ENCODE measurements around the gene MAPK7.

Gene MAPK7

GRCh38 chr17:19375732-19376131, 2.6 kb upstream of the MAPK7 start (continued):
- TF ChIP-seq, protein P1, sequence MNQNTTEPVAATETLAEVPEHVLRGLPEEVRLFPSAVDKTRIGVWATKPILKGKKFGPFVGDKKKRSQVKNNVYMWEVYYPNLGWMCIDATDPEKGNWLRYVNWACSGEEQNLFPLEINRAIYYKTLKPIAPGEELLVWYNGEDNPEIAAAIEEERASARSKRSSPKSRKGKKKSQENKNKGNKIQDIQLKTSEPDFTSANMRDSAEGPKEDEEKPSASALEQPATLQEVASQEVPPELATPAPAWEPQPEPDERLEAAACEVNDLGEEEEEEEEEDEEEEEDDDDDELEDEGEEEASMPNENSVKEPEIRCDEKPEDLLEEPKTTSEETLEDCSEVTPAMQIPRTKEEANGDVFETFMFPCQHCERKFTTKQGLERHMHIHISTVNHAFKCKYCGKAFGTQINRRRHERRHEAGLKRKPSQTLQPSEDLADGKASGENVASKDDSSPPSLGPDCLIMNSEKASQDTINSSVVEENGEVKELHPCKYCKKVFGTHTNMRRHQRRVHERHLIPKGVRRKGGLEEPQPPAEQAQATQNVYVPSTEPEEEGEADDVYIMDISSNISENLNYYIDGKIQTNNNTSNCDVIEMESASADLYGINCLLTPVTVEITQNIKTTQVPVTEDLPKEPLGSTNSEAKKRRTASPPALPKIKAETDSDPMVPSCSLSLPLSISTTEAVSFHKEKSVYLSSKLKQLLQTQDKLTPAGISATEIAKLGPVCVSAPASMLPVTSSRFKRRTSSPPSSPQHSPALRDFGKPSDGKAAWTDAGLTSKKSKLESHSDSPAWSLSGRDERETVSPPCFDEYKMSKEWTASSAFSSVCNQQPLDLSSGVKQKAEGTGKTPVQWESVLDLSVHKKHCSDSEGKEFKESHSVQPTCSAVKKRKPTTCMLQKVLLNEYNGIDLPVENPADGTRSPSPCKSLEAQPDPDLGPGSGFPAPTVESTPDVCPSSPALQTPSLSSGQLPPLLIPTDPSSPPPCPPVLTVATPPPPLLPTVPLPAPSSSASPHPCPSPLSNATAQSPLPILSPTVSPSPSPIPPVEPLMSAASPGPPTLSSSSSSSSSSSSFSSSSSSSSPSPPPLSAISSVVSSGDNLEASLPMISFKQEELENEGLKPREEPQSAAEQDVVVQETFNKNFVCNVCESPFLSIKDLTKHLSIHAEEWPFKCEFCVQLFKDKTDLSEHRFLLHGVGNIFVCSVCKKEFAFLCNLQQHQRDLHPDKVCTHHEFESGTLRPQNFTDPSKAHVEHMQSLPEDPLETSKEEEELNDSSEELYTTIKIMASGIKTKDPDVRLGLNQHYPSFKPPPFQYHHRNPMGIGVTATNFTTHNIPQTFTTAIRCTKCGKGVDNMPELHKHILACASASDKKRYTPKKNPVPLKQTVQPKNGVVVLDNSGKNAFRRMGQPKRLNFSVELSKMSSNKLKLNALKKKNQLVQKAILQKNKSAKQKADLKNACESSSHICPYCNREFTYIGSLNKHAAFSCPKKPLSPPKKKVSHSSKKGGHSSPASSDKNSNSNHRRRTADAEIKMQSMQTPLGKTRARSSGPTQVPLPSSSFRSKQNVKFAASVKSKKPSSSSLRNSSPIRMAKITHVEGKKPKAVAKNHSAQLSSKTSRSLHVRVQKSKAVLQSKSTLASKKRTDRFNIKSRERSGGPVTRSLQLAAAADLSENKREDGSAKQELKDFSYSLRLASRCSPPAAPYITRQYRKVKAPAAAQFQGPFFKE (tag by site-specific recombination; IDR thresholded peaks at IDR 0.05; ENCODE audit: borderline replicate concordance): no peak

- Histone ChIP-seq H3K4me1 (ENCODE audit: control insufficient read depth, insufficient read depth, low read length) (peaks cover 8% of the 10 kb centered on the region), H3K9me3 (ENCODE audit: control insufficient read depth, insufficient read depth, low read depth, low read length) (no peaks in the 10 kb centered on the region), H3K27ac (ENCODE audit: extremely low read depth, low read depth, low read length) (peak overlapping the region; percentile 72), H3K4me3 (ENCODE audit: low read depth, low read length) (peak overlapping the region; percentile 80), H3K36me3 (ENCODE audit: control insufficient read depth in 2 of 2, insufficient read depth in 1 of 2, low read length in 2 of 2) (peaks cover 18 to 27% of the 10 kb centered on the region in 2 experiments; a peak in 2 of 3 replicates)
- CTCF ChIA-PET: interaction anchor here (3.9 kb wide), 1 partner anchor 14 kb away, joined by 33 read pairs; the partner anchor contains the start of gene B9D1
- TF ChIP-seq ZNF23 (tag by site-specific recombination; IDR thresholded peaks at IDR 0.05; ENCODE audit: borderline replicate concordance) (no peak), ZNF660 (tag by site-specific recombination; IDR thresholded peaks at IDR 0.05) (no peak), ZIC2 (tag by site-specific recombination; IDR thresholded peaks at IDR 0.05) (no peak), SCRT2 (tag by site-specific recombination; IDR thresholded peaks at IDR 0.05) (peak; percentile 42; the same call in 1 of the 2 replicates), ZFP37 (tag by site-specific recombination; IDR thresholded peaks at IDR 0.05) (no peak), ZNF2 (tag by site-specific recombination; IDR thresholded peaks at IDR 0.05) (no peak), KLF9 (tag by site-specific recombination; IDR thresholded peaks at IDR 0.05; ENCODE audit: low read depth) (no peak), ZNF529 (tag by site-specific recombination; IDR thresholded peaks at IDR 0.05; ENCODE audit: insufficient replicate concordance) (no peak), SP2 (tag by site-specific recombination; IDR thresholded peaks at IDR 0.05) (peak; percentile 72), ZNF266 (tag by site-specific recombination; IDR thresholded peaks at IDR 0.05; ENCODE audit: low read depth) (no peak), ZNF335 (tag by site-specific recombination; conservative IDR thresholded peaks at IDR 0.05) (peak; percentile 56), ZNF48 (tag by site-specific recombination; IDR thresholded peaks at IDR 0.05) (no peak)
- TF ChIP-seq, protein P2, sequence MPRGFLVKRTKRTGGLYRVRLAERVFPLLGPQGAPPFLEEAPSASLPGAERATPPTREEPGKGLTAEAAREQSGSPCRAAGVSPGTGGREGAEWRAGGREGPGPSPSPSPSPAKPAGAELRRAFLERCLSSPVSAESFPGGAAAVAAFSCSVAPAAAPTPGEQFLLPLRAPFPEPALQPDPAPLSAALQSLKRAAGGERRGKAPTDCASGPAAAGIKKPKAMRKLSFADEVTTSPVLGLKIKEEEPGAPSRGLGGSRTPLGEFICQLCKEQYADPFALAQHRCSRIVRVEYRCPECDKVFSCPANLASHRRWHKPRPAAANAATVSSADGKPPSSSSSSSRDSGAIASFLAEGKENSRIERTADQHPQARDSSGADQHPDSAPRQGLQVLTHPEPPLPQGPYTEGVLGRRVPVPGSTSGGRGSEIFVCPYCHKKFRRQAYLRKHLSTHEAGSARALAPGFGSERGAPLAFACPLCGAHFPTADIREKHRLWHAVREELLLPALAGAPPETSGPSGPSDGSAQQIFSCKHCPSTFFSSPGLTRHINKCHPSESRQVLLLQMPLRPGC (tag by site-specific recombination; IDR thresholded peaks at IDR 0.05): no peak
- POLR2A ChIA-PET: interaction anchor here (1.0 to 2.5 kb wide), 14 partner anchors 11 to 519 kb away, joined by 3 to 57 read pairs (median 8); partner anchors contain the start of genes ALDH3A2, B9D1 and MFAP4
Measured at GRCh38 chr17:19376811-19377210, 1.5 kb upstream of the MAPK7 start.

GRCh38 chr17:19377602-19378415, 489 bp upstream of the MAPK7 start:
- CTCF ChIA-PET: interaction anchor here (0.6 to 3.9 kb wide), 5 partner anchors 12 to 208 kb away, joined by 3 to 33 read pairs (median 7); partner anchors contain the start of gene B9D1
- peak overlapping the region; percentile 72 for H3K27ac ChIP-seq (ENCODE audit: extremely low read depth, low read depth, low read length)
- peaks cover 8% of the 10 kb centered on the region for H3K4me1 ChIP-seq (ENCODE audit: control insufficient read depth, insufficient read depth, low read length)
- peaks cover 18 to 37% of the 10 kb centered on the region in 2 experiments; a peak in 2 of 3 replicates for H3K36me3 ChIP-seq (ENCODE audit: control insufficient read depth in 2 of 2, insufficient read depth in 1 of 2, low read length in 2 of 2)
- H3K4me3 ChIP-seq (ENCODE audit: low read depth, low read length): peak overlapping the region; percentile 80
- H3K9me3 ChIP-seq (ENCODE audit: control insufficient read depth, insufficient read depth, low read depth, low read length): no peaks in the 10 kb centered on the region
- POLR2A ChIA-PET: interaction anchor here (0.6 to 2.5 kb wide), 38 partner anchors 9 to 778 kb away, joined by 3 to 57 read pairs (median 4); partner anchors contain the start of genes ALDH3A2, B9D1, MFAP4 and RNF112
- TF ChIP-seq ZNF366 (tag by site-specific recombination; conservative IDR thresholded peaks at IDR 0.05) (no peak; the same call in 1 of the 2 replicates), ZNF404 (tag by site-specific recombination; IDR thresholded peaks at IDR 0.05) (no peak), ZNF549 (tag by site-specific recombination; IDR thresholded peaks at IDR 0.05) (no peak), PRDM6 (tag by site-specific recombination; IDR thresholded peaks at IDR 0.05) (no peak), SETDB1 (IDR thresholded peaks at IDR 0.05; ENCODE audit: insufficient read length, low read length) (no peak), OSR2 (tag by site-specific recombination; IDR thresholded peaks at IDR 0.05) (no peak), ZNF2 (tag by site-specific recombination; IDR thresholded peaks at IDR 0.05) (peak; percentile 74; the same call in 1 of the 2 replicates)
- TF ChIP-seq, protein P3, sequence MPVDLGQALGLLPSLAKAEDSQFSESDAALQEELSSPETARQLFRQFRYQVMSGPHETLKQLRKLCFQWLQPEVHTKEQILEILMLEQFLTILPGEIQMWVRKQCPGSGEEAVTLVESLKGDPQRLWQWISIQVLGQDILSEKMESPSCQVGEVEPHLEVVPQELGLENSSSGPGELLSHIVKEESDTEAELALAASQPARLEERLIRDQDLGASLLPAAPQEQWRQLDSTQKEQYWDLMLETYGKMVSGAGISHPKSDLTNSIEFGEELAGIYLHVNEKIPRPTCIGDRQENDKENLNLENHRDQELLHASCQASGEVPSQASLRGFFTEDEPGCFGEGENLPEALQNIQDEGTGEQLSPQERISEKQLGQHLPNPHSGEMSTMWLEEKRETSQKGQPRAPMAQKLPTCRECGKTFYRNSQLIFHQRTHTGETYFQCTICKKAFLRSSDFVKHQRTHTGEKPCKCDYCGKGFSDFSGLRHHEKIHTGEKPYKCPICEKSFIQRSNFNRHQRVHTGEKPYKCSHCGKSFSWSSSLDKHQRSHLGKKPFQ (tag by site-specific recombination; IDR thresholded peaks at IDR 0.05): no peak
